Activated naive CD4-positive, alpha-beta T cell treated with anti-CD3 and anti-CD28 coated beads, Interleukin-2, amount 50 U/mL, for 16 hours (primary cell): ENCODE measurements around the gene PLCH2.

Experiments
- DNase-seq: peaks from one replicate; pipeline ENCODE4 v3.0.0-alpha.2; 2020

PLCH2 gene

GRCh38 chr1:2516124-2516523, 40.0 kb downstream of the PLCH2 start:
- no peak for DNase-seq

GRCh38 chr1:2516946-2517345, 40.9 kb downstream of the PLCH2 start:
- DNase-seq, result no peak

- DNase-seq, result no peak
Measured at GRCh38 chr1:2517966-2518365, 41.9 kb downstream of the PLCH2 start.

GRCh38 chr1:2518528-2518927, 42.4 kb downstream of the PLCH2 start:
- DNase-seq, result no peak

- no peak for DNase-seq
Measured at GRCh38 chr1:2519029-2519685, 43.1 kb downstream of the PLCH2 start.

- DNase-seq, result no peak
Measured at GRCh38 chr1:2519729-2520128, 43.6 kb downstream of the PLCH2 start.

GRCh38 chr1:2520206-2520605, 44.1 kb downstream of the PLCH2 start:
- no peak for DNase-seq

GRCh38 chr1:2520806-2521205, 44.7 kb downstream of the PLCH2 start:
- no peak for DNase-seq

GRCh38 chr1:2522230-2522629, 46.1 kb downstream of the PLCH2 start:
- no peak for DNase-seq

GRCh38 chr1:2523191-2523890, 47.3 kb downstream of the PLCH2 start:
- no peak for DNase-seq

GRCh38 chr1:2523891-2524609, 48.0 kb downstream of the PLCH2 start:
- DNase-seq, result no peak

GRCh38 chr1:2525572-2525919, 49.5 kb downstream of the PLCH2 start:
- DNase-seq, result no peak

- DNase-seq, result peak; percentile 91
Measured at GRCh38 chr1:2525920-2526823, 50.1 kb downstream of the PLCH2 start, which contains the start of gene PANK4. Gene PANK4, minus strand, starts transcription at chr1:2526596. Its CDS starts 9 bp downstream, at chr1:2526587.

GRCh38 chr1:2526824-2527555, 50.9 kb downstream of the PLCH2 start:
- DNase-seq, result peak; percentile 67

GRCh38 chr1:2527556-2527860, 51.4 kb downstream of the PLCH2 start:
- DNase-seq, result no peak

- DNase-seq, result no peak
Measured at GRCh38 chr1:2528016-2528415, 51.9 kb downstream of the PLCH2 start.

- DNase-seq, result no peak
Measured at GRCh38 chr1:2528611-2528965, 52.5 kb downstream of the PLCH2 start.

GRCh38 chr1:2528966-2529783, 53.1 kb downstream of the PLCH2 start:
- DNase-seq, result peak; percentile 61

- no peak for DNase-seq
Measured at GRCh38 chr1:2529784-2530512, 53.9 kb downstream of the PLCH2 start, which contains the start of gene HES5. Gene HES5, minus strand, starts transcription at chr1:2530263. Its CDS starts 99 bp downstream, at chr1:2530164.

- no peak for DNase-seq
Measured at GRCh38 chr1:2530513-2531361, 54.6 kb downstream of the PLCH2 start.
